HEK293 (cell line): ENCODE measurements around the gene COQ10B.

Experiments used
- GFI1B ChIP-seq: fragments of 450-650 bp; formaldehyde crosslinking; IDR thresholded peaks from 2 replicates; pipeline ENCODE4 v1.5.1; 2016; ENCODE audit warnings: missing biosample characterization, missing genetic modification characterization
- MYNN ChIP-seq: fragments of 450-650 bp; formaldehyde crosslinking; IDR thresholded peaks from 2 replicates; pipeline ENCODE4 v1.5.1; 2016; ENCODE audit warnings: missing biosample characterization, missing genetic modification characterization, borderline replicate concordance
- PRDM1 ChIP-seq: fragments of 450-650 bp; formaldehyde crosslinking; IDR thresholded peaks from 2 replicates; pipeline ENCODE4; 2016; ENCODE audit warnings: missing biosample characterization, missing genetic modification characterization
- SETDB1 ChIP-seq: IDR thresholded peaks from one replicate; pipeline ENCODE4 v1.6.1; 2017; ENCODE audit warnings: mild to moderate bottlenecking, low read length, moderate library complexity, mixed read lengths; ENCODE audit not compliant: insufficient read length
- ZBTB48 ChIP-seq: fragments of 450-650 bp; formaldehyde crosslinking; IDR thresholded peaks from 2 replicates; pipeline ENCODE4 v1.5.1; 2016; ENCODE audit warnings: missing biosample characterization, missing genetic modification characterization
- ZNF146 ChIP-seq: fragments of 450-650 bp; formaldehyde crosslinking; IDR thresholded peaks from 2 replicates; pipeline ENCODE4 v1.5.1; 2016; ENCODE audit warnings: missing biosample characterization, missing genetic modification characterization
- ZNF514 ChIP-seq: fragments of 450-650 bp; formaldehyde crosslinking; IDR thresholded peaks from 2 replicates; pipeline ENCODE4 v1.5.1; 2016; ENCODE audit warnings: missing biosample characterization, missing genetic modification characterization
- ZNF530 ChIP-seq: fragments of 450-650 bp; formaldehyde crosslinking; IDR thresholded peaks from 2 replicates; pipeline ENCODE4 v1.5.1; 2016; ENCODE audit warnings: low read depth, missing biosample characterization, missing genetic modification characterization
- ZNF549 ChIP-seq: fragments of 450-650 bp; IDR thresholded peaks from 2 replicates; pipeline ENCODE4 v1.5.1; 2018; ENCODE audit warnings: missing biosample characterization, missing genetic modification characterization, mild to moderate bottlenecking, inconsistent platforms, moderate library complexity
- ZNF654 ChIP-seq: fragments of 450-650 bp; formaldehyde crosslinking; IDR thresholded peaks from 2 replicates; pipeline ENCODE4 v1.5.1; 2016; ENCODE audit warnings: low read depth, missing biosample characterization, missing genetic modification characterization
- ZNF660 ChIP-seq: fragments of 450-650 bp; IDR thresholded peaks from 2 replicates; pipeline ENCODE4 v1.5.1; 2018; ENCODE audit warnings: missing biosample characterization, mild to moderate bottlenecking, missing genetic modification characterization
- ZNF768 ChIP-seq: fragments of 450-650 bp; formaldehyde crosslinking; IDR thresholded peaks from 2 replicates; pipeline ENCODE4 v1.5.1; 2018; ENCODE audit warnings: missing biosample characterization, mild to moderate bottlenecking, missing genetic modification characterization
- ZNF777 ChIP-seq: fragments of 450-650 bp; formaldehyde crosslinking; IDR thresholded peaks from 2 replicates; pipeline ENCODE4 v1.5.1; 2017; ENCODE audit warnings: missing biosample characterization, missing genetic modification characterization, borderline replicate concordance
- ZNF785 ChIP-seq: fragments of 450-650 bp; formaldehyde crosslinking; IDR thresholded peaks from 2 replicates; pipeline ENCODE4 v1.5.1; 2016; ENCODE audit warnings: missing biosample characterization, missing genetic modification characterization
- TF ChIP-seq, protein P1 (sequence below): fragments of 450-650 bp; formaldehyde crosslinking; IDR thresholded peaks from 2 replicates; pipeline ENCODE4 v1.5.1; 2016; ENCODE audit warnings: missing biosample characterization, missing genetic modification characterization, borderline replicate concordance
- TF ChIP-seq, protein P2 (sequence below): fragments of 450-650 bp; formaldehyde crosslinking; IDR thresholded peaks from 2 replicates; pipeline ENCODE4 v1.5.1; 2016; ENCODE audit warnings: missing biosample characterization, missing genetic modification characterization
- TF ChIP-seq, protein P3 (sequence below): fragments of 450-650 bp; formaldehyde crosslinking; IDR thresholded peaks from 2 replicates; pipeline ENCODE4 v1.5.1; 2016; ENCODE audit warnings: missing biosample characterization, missing genetic modification characterization
- TF ChIP-seq, protein P4 (sequence below): fragments of 450-650 bp; formaldehyde crosslinking; IDR thresholded peaks from 2 replicates; pipeline ENCODE4 v1.5.1; 2016; ENCODE audit warnings: missing biosample characterization, missing genetic modification characterization
- TF ChIP-seq, protein P5 (sequence below): fragments of 450-650 bp; formaldehyde crosslinking; IDR thresholded peaks from 2 replicates; pipeline ENCODE4 v1.5.1; 2017; ENCODE audit warnings: missing biosample characterization, missing genetic modification characterization
- TF ChIP-seq, protein P6 (sequence below): fragments of 450-650 bp; formaldehyde crosslinking; conservative IDR thresholded peaks from 2 replicates; pipeline ENCODE4 v1.5.1; 2016; ENCODE audit warnings: low read depth, missing biosample characterization, missing genetic modification characterization
- TF ChIP-seq, protein P7 (sequence below): fragments of 450-650 bp; formaldehyde crosslinking; IDR thresholded peaks from 2 replicates; pipeline ENCODE4 v1.5.1; 2016; ENCODE audit warnings: missing biosample characterization, missing genetic modification characterization

COQ10B gene

DNA sequence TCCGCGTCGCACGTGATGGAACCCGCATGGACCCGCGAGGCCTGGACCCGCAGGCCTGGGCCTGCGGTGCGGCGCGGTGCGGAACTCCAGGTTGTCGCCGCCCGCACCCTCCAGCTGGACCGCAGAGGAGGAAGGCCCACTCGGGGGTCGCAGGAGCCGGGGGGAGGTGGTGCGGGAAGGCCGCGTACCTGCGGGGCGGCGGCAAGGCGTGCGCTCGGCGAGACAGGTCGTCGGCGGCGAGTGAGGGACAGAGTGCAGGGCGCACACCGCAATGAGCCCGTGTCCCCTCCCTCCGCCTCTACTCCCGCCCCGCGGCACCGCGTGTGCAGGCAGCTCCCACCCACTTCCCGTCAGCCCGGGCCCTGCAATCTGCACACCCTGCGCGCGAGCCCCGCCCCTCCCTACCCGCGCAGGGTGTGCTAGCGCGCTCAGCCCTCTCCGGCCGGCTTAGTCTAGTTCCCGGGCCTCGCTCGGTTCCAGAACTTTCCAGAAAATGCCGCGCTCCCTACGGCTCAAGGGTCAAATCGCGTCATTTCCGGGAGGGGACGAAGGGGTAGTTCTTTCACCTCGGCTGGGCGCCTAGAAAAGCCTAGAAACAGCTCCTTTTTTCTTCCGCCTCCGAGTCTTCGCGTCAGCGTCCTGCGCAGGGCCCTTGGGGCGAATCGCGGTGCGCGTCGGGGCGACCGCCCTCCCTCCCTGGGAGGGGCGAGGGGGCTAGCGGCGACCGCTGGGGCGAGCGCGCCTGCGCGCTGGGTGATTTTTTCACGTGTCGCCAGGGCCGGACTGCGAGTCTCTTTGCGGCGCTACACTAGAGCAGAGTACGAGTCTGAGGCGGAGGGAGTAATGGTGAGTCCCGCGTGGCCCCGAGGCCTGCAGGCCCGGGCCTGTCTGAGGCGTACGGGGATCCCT, 46.5 kb downstream of the COQ10B start, which contains the start of the genes HSPD1 and HSPE1 (continued):
- no peak for TF ChIP-seq ZNF768 (tag by site-specific recombination)
- TF ChIP-seq ZNF660 (tag by site-specific recombination): peak; percentile 86
- no peak for TF ChIP-seq ZNF777
- TF ChIP-seq, protein P1, sequence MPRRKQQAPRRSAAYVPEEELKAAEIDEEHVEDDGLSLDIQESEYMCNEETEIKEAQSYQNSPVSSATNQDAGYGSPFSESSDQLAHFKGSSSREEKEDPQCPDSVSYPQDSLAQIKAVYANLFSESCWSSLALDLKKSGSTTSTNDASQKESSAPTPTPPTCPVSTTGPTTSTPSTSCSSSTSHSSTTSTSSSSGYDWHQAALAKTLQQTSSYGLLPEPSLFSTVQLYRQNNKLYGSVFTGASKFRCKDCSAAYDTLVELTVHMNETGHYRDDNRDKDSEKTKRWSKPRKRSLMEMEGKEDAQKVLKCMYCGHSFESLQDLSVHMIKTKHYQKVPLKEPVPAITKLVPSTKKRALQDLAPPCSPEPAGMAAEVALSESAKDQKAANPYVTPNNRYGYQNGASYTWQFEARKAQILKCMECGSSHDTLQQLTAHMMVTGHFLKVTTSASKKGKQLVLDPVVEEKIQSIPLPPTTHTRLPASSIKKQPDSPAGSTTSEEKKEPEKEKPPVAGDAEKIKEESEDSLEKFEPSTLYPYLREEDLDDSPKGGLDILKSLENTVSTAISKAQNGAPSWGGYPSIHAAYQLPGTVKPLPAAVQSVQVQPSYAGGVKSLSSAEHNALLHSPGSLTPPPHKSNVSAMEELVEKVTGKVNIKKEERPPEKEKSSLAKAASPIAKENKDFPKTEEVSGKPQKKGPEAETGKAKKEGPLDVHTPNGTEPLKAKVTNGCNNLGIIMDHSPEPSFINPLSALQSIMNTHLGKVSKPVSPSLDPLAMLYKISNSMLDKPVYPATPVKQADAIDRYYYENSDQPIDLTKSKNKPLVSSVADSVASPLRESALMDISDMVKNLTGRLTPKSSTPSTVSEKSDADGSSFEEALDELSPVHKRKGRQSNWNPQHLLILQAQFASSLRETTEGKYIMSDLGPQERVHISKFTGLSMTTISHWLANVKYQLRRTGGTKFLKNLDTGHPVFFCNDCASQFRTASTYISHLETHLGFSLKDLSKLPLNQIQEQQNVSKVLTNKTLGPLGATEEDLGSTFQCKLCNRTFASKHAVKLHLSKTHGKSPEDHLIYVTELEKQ: peak; percentile 83
- TF ChIP-seq, protein P2, sequence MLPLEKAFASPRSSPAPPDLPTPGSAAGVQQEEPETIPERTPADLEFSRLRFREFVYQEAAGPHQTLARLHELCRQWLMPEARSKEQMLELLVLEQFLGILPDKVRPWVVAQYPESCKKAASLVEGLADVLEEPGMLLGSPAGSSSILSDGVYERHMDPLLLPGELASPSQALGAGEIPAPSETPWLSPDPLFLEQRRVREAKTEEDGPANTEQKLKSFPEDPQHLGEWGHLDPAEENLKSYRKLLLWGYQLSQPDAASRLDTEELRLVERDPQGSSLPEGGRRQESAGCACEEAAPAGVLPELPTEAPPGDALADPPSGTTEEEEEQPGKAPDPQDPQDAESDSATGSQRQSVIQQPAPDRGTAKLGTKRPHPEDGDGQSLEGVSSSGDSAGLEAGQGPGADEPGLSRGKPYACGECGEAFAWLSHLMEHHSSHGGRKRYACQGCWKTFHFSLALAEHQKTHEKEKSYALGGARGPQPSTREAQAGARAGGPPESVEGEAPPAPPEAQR: peak; percentile 90
- peak; percentile 20; the same call in 1 of the 2 replicates for TF ChIP-seq ZNF146 (tag by site-specific recombination)
- no peak; the same call in 1 of the 2 replicates for TF ChIP-seq GFI1B (tag by site-specific recombination)
- TF ChIP-seq PRDM1 (tag by site-specific recombination): no peak
- TF ChIP-seq, protein P3, sequence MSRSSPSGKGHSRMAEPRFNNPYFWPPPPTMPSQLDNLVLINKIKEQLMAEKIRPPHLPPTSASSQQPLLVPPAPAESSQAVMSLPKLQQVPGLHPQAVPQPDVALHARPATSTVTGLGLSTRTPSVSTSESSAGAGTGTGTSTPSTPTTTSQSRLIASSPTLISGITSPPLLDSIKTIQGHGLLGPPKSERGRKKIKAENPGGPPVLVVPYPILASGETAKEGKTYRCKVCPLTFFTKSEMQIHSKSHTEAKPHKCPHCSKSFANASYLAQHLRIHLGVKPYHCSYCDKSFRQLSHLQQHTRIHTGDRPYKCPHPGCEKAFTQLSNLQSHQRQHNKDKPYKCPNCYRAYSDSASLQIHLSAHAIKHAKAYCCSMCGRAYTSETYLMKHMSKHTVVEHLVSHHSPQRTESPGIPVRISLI (tag by site-specific recombination): peak; percentile 89
- TF ChIP-seq MYNN (tag by site-specific recombination): no peak
- TF ChIP-seq, protein P4, sequence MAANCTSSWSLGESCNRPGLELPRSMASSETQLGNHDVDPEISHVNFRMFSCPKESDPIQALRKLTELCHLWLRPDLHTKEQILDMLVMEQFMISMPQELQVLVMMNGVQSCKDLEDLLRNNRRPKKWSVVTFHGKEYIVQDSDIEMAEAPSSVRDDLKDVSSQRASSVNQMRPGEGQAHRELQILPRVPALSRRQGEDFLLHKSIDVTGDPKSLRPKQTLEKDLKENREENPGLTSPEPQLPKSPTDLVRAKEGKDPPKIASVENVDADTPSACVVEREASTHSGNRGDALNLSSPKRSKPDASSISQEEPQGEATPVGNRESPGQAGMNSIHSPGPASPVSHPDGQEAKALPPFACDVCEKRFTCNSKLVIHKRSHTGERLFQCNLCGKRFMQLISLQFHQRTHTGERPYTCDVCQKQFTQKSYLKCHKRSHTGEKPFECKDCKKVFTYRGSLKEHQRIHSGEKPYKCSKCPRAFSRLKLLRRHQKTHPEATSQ (tag by site-specific recombination): peak; percentile 93; the same call in 1 of the 2 replicates
- TF ChIP-seq ZNF654 (tag by site-specific recombination): no peak
- TF ChIP-seq ZNF785: no peak; the same call in 1 of the 2 replicates
- TF ChIP-seq, protein P5, sequence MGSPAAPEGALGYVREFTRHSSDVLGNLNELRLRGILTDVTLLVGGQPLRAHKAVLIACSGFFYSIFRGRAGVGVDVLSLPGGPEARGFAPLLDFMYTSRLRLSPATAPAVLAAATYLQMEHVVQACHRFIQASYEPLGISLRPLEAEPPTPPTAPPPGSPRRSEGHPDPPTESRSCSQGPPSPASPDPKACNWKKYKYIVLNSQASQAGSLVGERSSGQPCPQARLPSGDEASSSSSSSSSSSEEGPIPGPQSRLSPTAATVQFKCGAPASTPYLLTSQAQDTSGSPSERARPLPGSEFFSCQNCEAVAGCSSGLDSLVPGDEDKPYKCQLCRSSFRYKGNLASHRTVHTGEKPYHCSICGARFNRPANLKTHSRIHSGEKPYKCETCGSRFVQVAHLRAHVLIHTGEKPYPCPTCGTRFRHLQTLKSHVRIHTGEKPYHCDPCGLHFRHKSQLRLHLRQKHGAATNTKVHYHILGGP: peak; percentile 30; the same call in 1 of the 2 replicates
- no peak for TF ChIP-seq ZNF530 (tag by site-specific recombination)
- TF ChIP-seq ZNF549 (tag by site-specific recombination): no peak
- TF ChIP-seq SETDB1: peak; percentile 80
- no peak for TF ChIP-seq ZNF514 (tag by site-specific recombination)
- TF ChIP-seq, protein P6, sequence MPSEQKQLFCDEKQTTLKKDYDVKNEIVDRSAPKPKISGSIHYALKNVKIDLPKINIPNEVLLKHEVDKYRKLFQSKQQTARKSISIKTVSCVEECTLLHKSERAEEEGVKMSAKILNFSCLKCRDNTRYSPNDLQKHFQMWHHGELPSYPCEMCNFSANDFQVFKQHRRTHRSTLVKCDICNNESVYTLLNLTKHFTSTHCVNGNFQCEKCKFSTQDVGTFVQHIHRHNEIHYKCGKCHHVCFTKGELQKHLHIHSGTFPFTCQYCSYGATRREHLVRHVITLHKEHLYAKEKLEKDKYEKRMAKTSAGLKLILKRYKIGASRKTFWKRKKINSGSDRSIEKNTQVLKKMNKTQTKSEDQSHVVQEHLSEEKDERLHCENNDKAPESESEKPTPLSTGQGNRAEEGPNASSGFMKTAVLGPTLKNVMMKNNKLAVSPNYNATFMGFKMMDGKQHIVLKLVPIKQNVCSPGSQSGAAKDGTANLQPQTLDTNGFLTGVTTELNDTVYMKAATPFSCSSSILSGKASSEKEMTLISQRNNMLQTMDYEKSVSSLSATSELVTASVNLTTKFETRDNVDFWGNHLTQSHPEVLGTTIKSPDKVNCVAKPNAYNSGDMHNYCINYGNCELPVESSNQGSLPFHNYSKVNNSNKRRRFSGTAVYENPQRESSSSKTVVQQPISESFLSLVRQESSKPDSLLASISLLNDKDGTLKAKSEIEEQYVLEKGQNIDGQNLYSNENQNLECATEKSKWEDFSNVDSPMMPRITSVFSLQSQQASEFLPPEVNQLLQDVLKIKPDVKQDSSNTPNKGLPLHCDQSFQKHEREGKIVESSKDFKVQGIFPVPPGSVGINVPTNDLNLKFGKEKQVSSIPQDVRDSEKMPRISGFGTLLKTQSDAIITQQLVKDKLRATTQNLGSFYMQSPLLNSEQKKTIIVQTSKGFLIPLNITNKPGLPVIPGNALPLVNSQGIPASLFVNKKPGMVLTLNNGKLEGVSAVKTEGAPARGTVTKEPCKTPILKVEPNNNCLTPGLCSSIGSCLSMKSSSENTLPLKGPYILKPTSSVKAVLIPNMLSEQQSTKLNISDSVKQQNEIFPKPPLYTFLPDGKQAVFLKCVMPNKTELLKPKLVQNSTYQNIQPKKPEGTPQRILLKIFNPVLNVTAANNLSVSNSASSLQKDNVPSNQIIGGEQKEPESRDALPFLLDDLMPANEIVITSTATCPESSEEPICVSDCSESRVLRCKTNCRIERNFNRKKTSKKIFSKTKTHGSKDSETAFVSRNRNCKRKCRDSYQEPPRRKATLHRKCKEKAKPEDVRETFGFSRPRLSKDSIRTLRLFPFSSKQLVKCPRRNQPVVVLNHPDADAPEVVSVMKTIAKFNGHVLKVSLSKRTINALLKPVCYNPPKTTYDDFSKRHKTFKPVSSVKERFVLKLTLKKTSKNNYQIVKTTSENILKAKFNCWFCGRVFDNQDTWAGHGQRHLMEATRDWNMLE (tag by site-specific recombination): peak; percentile 97
- peak; percentile 98 for TF ChIP-seq ZBTB48 (tag by site-specific recombination)
- TF ChIP-seq, protein P7, sequence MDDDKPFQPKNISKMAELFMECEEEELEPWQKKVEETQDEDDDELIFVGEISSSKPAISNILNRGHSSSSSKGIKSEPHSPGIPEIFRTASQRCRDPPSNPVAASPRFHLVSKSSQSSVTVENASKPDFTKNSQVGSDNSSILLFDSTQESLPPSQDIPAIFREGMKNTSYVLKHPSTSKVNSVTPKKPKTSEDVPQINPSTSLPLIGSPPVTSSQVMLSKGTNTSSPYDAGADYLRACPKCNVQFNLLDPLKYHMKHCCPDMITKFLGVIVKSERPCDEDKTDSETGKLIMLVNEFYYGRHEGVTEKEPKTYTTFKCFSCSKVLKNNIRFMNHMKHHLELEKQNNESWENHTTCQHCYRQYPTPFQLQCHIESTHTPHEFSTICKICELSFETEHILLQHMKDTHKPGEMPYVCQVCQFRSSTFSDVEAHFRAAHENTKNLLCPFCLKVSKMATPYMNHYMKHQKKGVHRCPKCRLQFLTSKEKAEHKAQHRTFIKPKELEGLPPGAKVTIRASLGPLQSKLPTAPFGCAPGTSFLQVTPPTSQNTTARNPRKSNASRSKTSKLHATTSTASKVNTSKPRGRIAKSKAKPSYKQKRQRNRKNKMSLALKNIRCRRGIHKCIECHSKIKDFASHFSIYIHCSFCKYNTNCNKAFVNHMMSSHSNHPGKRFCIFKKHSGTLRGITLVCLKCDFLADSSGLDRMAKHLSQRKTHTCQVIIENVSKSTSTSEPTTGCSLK (tag by site-specific recombination): no peak
